HCT116 (cell line): Measurements from ENCODE around the gene OGA.

Experiments used
- CTCF ChIP-seq, 3 experiments: fragments of 200-600 bp in 1 of 3; sonication (generic) in 1 of 3; IDR thresholded peaks in 2 of 3; conservative IDR thresholded peaks in 1 of 3; 2 replicates each; pipeline ENCODE4 v1.5.1; 2012 to 2017; ENCODE audit warnings: low read depth in 2 of 3, low read length in 2 of 3, antibody characterized with exemption in 1 of 3, borderline replicate concordance in 1 of 3, control low read depth in 1 of 3, mild to moderate bottlenecking in 1 of 3, mixed read lengths in 1 of 3, mixed run types in 1 of 3, moderate library complexity in 1 of 3; ENCODE audit not compliant: insufficient read depth in 1 of 3
- TCF7L2 ChIP-seq: IDR thresholded peaks from 2 replicates; pipeline ENCODE4 v1.7.0; 2011; ENCODE audit warnings: borderline replicate concordance, inconsistent platforms; ENCODE audit not compliant: insufficient read depth, insufficient read length; ENCODE audit errors: extremely low read depth
- YY1 ChIP-seq: IDR thresholded peaks from 2 replicates; pipeline ENCODE4 v1.6.1; 2011; ENCODE audit warnings: low read length, low read depth, moderate library complexity, mild to moderate bottlenecking; ENCODE audit not compliant: insufficient replicate concordance; ENCODE audit errors: extremely low read depth

GRCh38 chr10:101834341-101834740 lies 16.1 kb upstream of the OGA start:
- no peak for TF ChIP-seq TCF7L2
- TF ChIP-seq YY1, result no peak
- no peak for TF ChIP-seq CTCF (IDR thresholded peaks at IDR 0.05 in 2 of 3, conservative IDR thresholded peaks at IDR 0.05 in 1 of 3; ENCODE audit: borderline replicate concordance in 1 of 3, insufficient read depth in 1 of 3, low read depth in 2 of 3, low read length in 2 of 3)
